GM18868 (cell line): ENCODE data around the gene HHIP.

Experiments
- ATAC-seq: cut with Tn5 transposase; IDR thresholded peaks from one replicate; pipeline ENCODE4 v1.9.1; 2021; ENCODE audit warnings: mild to moderate bottlenecking, moderate library complexity; ENCODE audit not compliant: unreplicated experiment

HHIP gene

GRCh38 chr4:144653781-144654545, 8.0 kb downstream of the HHIP start:
- no peak for ATAC-seq

GRCh38 chr4:144655491-144655890, 9.5 kb downstream of the HHIP start:
- ATAC-seq = no peak

GRCh38 chr4:144656850-144657249, 10.9 kb downstream of the HHIP start:
- ATAC-seq = no peak

- ATAC-seq = no peak
Observed at GRCh38 chr4:144658015-144658567, 12.1 kb downstream of the HHIP start.

- no peak for ATAC-seq
Observed at GRCh38 chr4:144658903-144659302, 12.9 kb downstream of the HHIP start.

GRCh38 chr4:144659447-144659846, 13.5 kb downstream of the HHIP start:
- ATAC-seq = no peak

- no peak for ATAC-seq
Observed at GRCh38 chr4:144663834-144664475, 18.0 kb downstream of the HHIP start.

GRCh38 chr4:144666539-144667175, 20.7 kb downstream of the HHIP start:
- ATAC-seq = no peak

GRCh38 chr4:144667500-144667899, 21.5 kb downstream of the HHIP start:
- ATAC-seq = no peak

- ATAC-seq = no peak
Observed at GRCh38 chr4:144670776-144671175, 24.8 kb downstream of the HHIP start.

GRCh38 chr4:144674711-144675110, 28.8 kb downstream of the HHIP start:
- ATAC-seq = no peak

GRCh38 chr4:144681806-144682205, 35.9 kb downstream of the HHIP start:
- ATAC-seq = no peak

GRCh38 chr4:144683516-144683915, 37.6 kb downstream of the HHIP start:
- no peak for ATAC-seq

- no peak for ATAC-seq
Observed at GRCh38 chr4:144685911-144686310, 40.0 kb downstream of the HHIP start.

GRCh38 chr4:144686921-144687320, 41.0 kb downstream of the HHIP start:
- no peak for ATAC-seq

GRCh38 chr4:144687466-144687865, 41.5 kb downstream of the HHIP start:
- no peak for ATAC-seq

GRCh38 chr4:144688035-144688569, 42.1 kb downstream of the HHIP start:
- no peak for ATAC-seq

GRCh38 chr4:144689125-144689524, 43.2 kb downstream of the HHIP start:
- no peak for ATAC-seq

GRCh38 chr4:144695721-144696120, 49.8 kb downstream of the HHIP start:
- ATAC-seq = no peak

GRCh38 chr4:144696376-144696775, 50.4 kb downstream of the HHIP start:
- no peak for ATAC-seq

- ATAC-seq = no peak
Observed at GRCh38 chr4:144699565-144699964, 53.6 kb downstream of the HHIP start.
